IMR-90 (cell line): Measurements from ENCODE around the gene ERP29. TPM values are rescaled to one million over a fixed set of nuclear protein-coding genes. Genes with fewer than 3 reads are reported as not detected.

Source experiments
- ATAC-seq: fragments of 200-7000 bp; cut with Tn5 transposase; 2 replicates; pipeline ENCODE4 v1.9.1; 2020; ENCODE audit warnings: low read depth, mild to moderate bottlenecking, moderate library complexity
- BruUV-seq: library from RNA; stranded (reverse); fragments of 400-500 nt; replicated peaks from 2 replicates; lab custom pipeline; 2021; lab: Mats Ljungman, UMichigan
- CTCF ChIA-PET: fragments of 300-600 bp; formaldehyde crosslinking; extraction: SDS; loops from one replicate; lab custom pipeline; 2021; ENCODE audit warnings: antibody characterized with exemption; lab: Yijun Ruan, JAX
- POLR2A ChIA-PET: fragments of 300-600 bp; sonication (Branson Sonifier 250); formaldehyde crosslinking; loops from one replicate; lab custom pipeline; 2022; ENCODE audit warnings: antibody characterized with exemption; ENCODE audit not compliant: unreplicated experiment; lab: Charles Lee
- DNase-seq: peaks from one replicate; pipeline ENCODE4 v3.0.0; 2013
- H2AFZ ChIP-seq: replicated peaks from 2 replicates; pipeline ENCODE3; 2013; ENCODE audit warnings: low read length, mild to moderate bottlenecking; ENCODE audit not compliant: poor library complexity
- H2AK5ac ChIP-seq: 2 replicates; pipeline ENCODE4 v1.6.1; 2013; ENCODE audit warnings: low read depth, low read length, inconsistent platforms
- H2AK9ac ChIP-seq: replicated peaks from 2 replicates; pipeline ENCODE3; 2013; ENCODE audit warnings: mild to moderate bottlenecking, low read depth, low read length, moderate library complexity; ENCODE audit not compliant: poor library complexity
- H2BK120ac ChIP-seq: 2 replicates; pipeline ENCODE4 v1.6.1; 2013; ENCODE audit warnings: low read depth, low read length, inconsistent platforms
- H2BK15ac ChIP-seq: 3 replicates; pipeline ENCODE4 v1.6.1; 2013; ENCODE audit warnings: low read depth, low read length, inconsistent platforms
- H2BK20ac ChIP-seq: 2 replicates; pipeline ENCODE4 v1.6.1; 2013; ENCODE audit warnings: low read depth, mild to moderate bottlenecking, inconsistent platforms, low read length, moderate library complexity
- H2BK5ac ChIP-seq: 2 replicates; pipeline ENCODE4 v1.6.1; 2013; ENCODE audit warnings: mild to moderate bottlenecking, low read depth, low read length, inconsistent platforms; ENCODE audit not compliant: poor library complexity, severe bottlenecking
- H3K14ac ChIP-seq: replicated peaks from 2 replicates; pipeline ENCODE4 v1.6.1; 2013; ENCODE audit warnings: low read depth, low read length, inconsistent platforms
- H3K18ac ChIP-seq: 2 replicates; pipeline ENCODE4 v1.6.1; 2013; ENCODE audit warnings: low read depth, low read length, control low read depth
- H3K23ac ChIP-seq: 2 replicates; pipeline ENCODE4 v1.6.1; 2013; ENCODE audit warnings: low read depth, low read length, inconsistent platforms
- H3K27ac ChIP-seq: 2 replicates; pipeline ENCODE4 v1.5.1; 2013; ENCODE audit warnings: mild to moderate bottlenecking, control low read depth, low read length; ENCODE audit not compliant: insufficient read depth
- H3K27me3 ChIP-seq: 2 replicates; pipeline ENCODE4 v1.6.1; 2013; ENCODE audit warnings: low read length; ENCODE audit not compliant: control insufficient read depth, insufficient read depth
- H3K36me3 ChIP-seq: 2 replicates; pipeline ENCODE4 v1.6.1; 2013; ENCODE audit warnings: low read length, mixed read lengths; ENCODE audit not compliant: control insufficient read depth, insufficient read depth
- H3K4ac ChIP-seq: 2 replicates; pipeline ENCODE4 v1.6.1; 2013; ENCODE audit warnings: low read depth, low read length, inconsistent platforms
- H3K4me1 ChIP-seq: 2 replicates; pipeline ENCODE4 v1.6.1; 2013; ENCODE audit warnings: low read length, mixed read lengths; ENCODE audit not compliant: control insufficient read depth, insufficient read depth
- H3K4me2 ChIP-seq: 2 replicates; pipeline ENCODE4 v1.6.1; 2013; ENCODE audit warnings: low read depth, mild to moderate bottlenecking, control low read depth, low read length, moderate library complexity
- H3K4me3 ChIP-seq: 2 replicates; pipeline ENCODE4 v1.5.1; 2013; ENCODE audit warnings: low read depth, mild to moderate bottlenecking, control low read depth, low read length, moderate library complexity; ENCODE audit not compliant: insufficient read depth
- H3K56ac ChIP-seq: 2 replicates; pipeline ENCODE4 v1.6.1; 2013; ENCODE audit warnings: low read length, inconsistent platforms; ENCODE audit not compliant: insufficient read depth; ENCODE audit errors: extremely low read depth
- H3K79me1 ChIP-seq, 2 experiments: 2 replicates each; pipeline ENCODE4 v1.6.1; 2013; ENCODE audit warnings: low read length in 2 of 2, inconsistent platforms in 1 of 2, low read depth in 1 of 2
- H3K9ac ChIP-seq: 2 replicates; pipeline ENCODE4 v1.6.1; 2013; ENCODE audit warnings: low read depth, low read length, control low read depth
- H3K9me1 ChIP-seq: 2 replicates; pipeline ENCODE4 v1.6.1; 2013; ENCODE audit warnings: low read length, inconsistent platforms; ENCODE audit not compliant: insufficient read depth
- H3K9me3 ChIP-seq: 2 replicates; pipeline ENCODE4 v1.6.1; 2013; ENCODE audit warnings: low read length; ENCODE audit not compliant: control insufficient read depth, insufficient read depth
- H4K20me1 ChIP-seq: 2 replicates; pipeline ENCODE4 v1.6.1; 2013; ENCODE audit warnings: low read length, inconsistent platforms; ENCODE audit not compliant: insufficient read depth
- H4K5ac ChIP-seq: 2 replicates; pipeline ENCODE4 v1.6.1; 2013; ENCODE audit warnings: mild to moderate bottlenecking, low read depth, low read length, control low read depth
- H4K8ac ChIP-seq, 2 experiments: 2 replicates each; pipeline ENCODE4 v1.6.1; 2013; ENCODE audit warnings: low read depth in 2 of 2, low read length in 2 of 2, control low read depth in 1 of 2, inconsistent platforms in 1 of 2
- H4K91ac ChIP-seq: 2 replicates; pipeline ENCODE4 v1.6.1; 2013; ENCODE audit warnings: low read depth, low read length, inconsistent platforms; ENCODE audit not compliant: insufficient read depth
- MAFK ChIP-seq: IDR thresholded peaks from 2 replicates; pipeline ENCODE4 v1.6.1; 2012; ENCODE audit warnings: low read depth, low read length, improper control_type of control experiment
- POLR2A ChIP-seq: IDR thresholded peaks from 2 replicates; pipeline ENCODE4 v1.6.1; 2012; ENCODE audit warnings: mild to moderate bottlenecking, low read depth, low read length
- RFX5 ChIP-seq: IDR thresholded peaks from 2 replicates; pipeline ENCODE4 v1.8.0; 2012; ENCODE audit warnings: low read depth, mild to moderate bottlenecking, low read length, moderate library complexity
- WGBS, 2 experiments: methylation state at CpG; one replicate each; pipeline versions ENCODE4 v1.1.5 to v1.1.7; 2013; ENCODE audit warnings: missing lambda C conversion rate in 2 of 2; ENCODE audit not compliant: insufficient read length in 1 of 2; ENCODE audit errors: extremely low coverage in 2 of 2; 5-methylcytosine and 5-hydroxymethylcytosine counted together
- dilution Hi-C: fragments of 300-500 bp; cut with HindIII; formaldehyde crosslinking; loops from one replicate; pipeline ENCODE4 v1.14.3; 2018; ENCODE audit warnings: low sequenced_read_pairs; ENCODE audit not compliant: unreplicated experiment
- in situ Hi-C: fragments of 300-500 bp; cut with MboI; formaldehyde crosslinking; loops from 3 replicates; pipeline ENCODE4 v1.14.3; 2019; ENCODE audit warnings: low sequenced_read_pairs, inconsistent platforms, mixed read lengths
- intact Hi-C: fragments of 100-400 bp; cut with micrococcal nuclease; formaldehyde crosslinking; loops from 2 replicates; pipeline ENCODE4 v1.10.0; 2022
- polyA plus RNA-seq, 3 experiments: library from polyadenylated mRNA; depleted of rRNA; stranded (reverse); fragments of >200 nt; gene quantifications; 2 replicates each; pipeline ENCODE4 v1.2.3, GENCODE V29; 2012; ENCODE audit warnings: low replicate concordance in 1 of 3
- total RNA-seq: library from RNA; depleted of rRNA; stranded (reverse); fragments of >200 nt; gene quantifications from 2 replicates; pipeline ENCODE4 v1.2.3, GENCODE V29; 2012

ERP29 gene
- total and polyA plus RNA-seq, 2 of the 4 experiments (the other 2 are of a cell fraction): 30.3 to 98.8 TPM

DNA sequence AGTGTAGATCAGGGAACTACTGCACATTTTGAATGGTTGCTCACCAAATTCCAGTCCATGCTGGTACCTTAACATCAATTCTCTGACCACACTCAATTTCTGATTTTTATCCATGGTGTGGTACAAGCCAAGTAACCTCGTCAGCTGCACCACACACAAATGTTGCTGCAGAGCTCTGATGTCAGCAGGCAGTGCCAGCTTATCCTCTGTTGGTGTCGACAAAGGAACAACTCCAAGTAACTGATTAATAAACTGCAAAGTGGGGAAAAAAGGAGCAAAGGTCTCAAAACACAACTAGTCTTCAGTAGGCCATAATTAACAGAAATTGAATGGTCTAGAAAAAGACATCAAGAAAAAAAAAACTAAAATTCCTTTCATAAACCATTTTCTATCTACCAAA, 47.9 kb downstream of the ERP29 start:
- Histone ChIP-seq H4K20me1 (no peaks in the 10 kb centered on the region), H2AK9ac (no peak overlapping the region), H3K9ac (no peak overlapping the region), H3K27me3 (no peaks in the 10 kb centered on the region), H2BK5ac (no peak overlapping the region), H3K9me3 (no peaks in the 10 kb centered on the region), H3K56ac (no peak overlapping the region), H3K4ac (no peak overlapping the region), H3K23ac (no peak overlapping the region), H3K14ac (no peak overlapping the region), H3K18ac (no peak overlapping the region), H2BK20ac (no peak overlapping the region), H4K5ac (no peak overlapping the region), H2AFZ (no peak overlapping the region), H4K8ac (no peak overlapping the region), H3K4me3 (no peak overlapping the region), H2BK15ac (no peak overlapping the region), H3K27ac (no peak overlapping the region), H4K91ac (no peak overlapping the region), H2AK5ac (no peak overlapping the region), H2BK120ac (no peak overlapping the region), H3K9me1 (no peaks in the 10 kb centered on the region), H3K36me3 (peaks cover 39% of the 10 kb centered on the region), H3K4me2 (no peak overlapping the region), H3K4me1 (no peaks in the 10 kb centered on the region), H3K79me1 (peaks cover 0 to 10% of the 10 kb centered on the region in 2 experiments; a peak in 2 of 4 replicates)
- CTCF ChIA-PET: interaction anchor here (0.8 kb wide), 1 partner anchor 10 kb away, joined by 3 read pairs; no protein-coding TSS in a partner anchor
- dilution Hi-C loops (no loop called here), in situ Hi-C loops (no loop called here), intact Hi-C loops (no loop called here)
- BruUV-seq: no TSS peak
- POLR2A ChIA-PET: no interaction called here
- ATAC-seq (no peak), DNase-seq (no peak)
- no CpG with 5 or more reads among the region's 2 CpGs for WGBS, 2 experiments
- no peak for TF ChIP-seq MAFK
- TF ChIP-seq RFX5: no peak
- no peak for TF ChIP-seq POLR2A
